ENCODE measurements around the gene COBL.

DNA sequence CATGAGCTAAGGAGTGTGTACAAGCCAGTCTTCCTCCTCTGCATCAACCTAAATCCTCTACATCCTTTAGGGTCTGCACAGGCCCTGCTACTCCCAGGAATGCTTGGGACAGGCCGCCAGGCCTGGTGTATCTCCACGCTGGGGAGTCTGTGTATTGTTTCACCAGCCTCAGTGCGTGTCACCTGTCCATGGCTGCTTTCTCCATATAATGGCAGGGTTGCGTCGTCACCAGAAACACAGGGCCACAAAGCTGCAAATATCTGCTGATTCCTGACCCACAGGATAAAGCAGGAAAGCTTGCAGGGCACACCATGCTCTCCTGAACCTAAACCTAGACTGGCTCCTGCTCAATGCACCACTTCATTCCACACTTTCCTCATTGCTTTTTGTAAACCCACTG lies 45.6 kb downstream of the COBL start:
- TF ChIP-seq, protein P1, sequence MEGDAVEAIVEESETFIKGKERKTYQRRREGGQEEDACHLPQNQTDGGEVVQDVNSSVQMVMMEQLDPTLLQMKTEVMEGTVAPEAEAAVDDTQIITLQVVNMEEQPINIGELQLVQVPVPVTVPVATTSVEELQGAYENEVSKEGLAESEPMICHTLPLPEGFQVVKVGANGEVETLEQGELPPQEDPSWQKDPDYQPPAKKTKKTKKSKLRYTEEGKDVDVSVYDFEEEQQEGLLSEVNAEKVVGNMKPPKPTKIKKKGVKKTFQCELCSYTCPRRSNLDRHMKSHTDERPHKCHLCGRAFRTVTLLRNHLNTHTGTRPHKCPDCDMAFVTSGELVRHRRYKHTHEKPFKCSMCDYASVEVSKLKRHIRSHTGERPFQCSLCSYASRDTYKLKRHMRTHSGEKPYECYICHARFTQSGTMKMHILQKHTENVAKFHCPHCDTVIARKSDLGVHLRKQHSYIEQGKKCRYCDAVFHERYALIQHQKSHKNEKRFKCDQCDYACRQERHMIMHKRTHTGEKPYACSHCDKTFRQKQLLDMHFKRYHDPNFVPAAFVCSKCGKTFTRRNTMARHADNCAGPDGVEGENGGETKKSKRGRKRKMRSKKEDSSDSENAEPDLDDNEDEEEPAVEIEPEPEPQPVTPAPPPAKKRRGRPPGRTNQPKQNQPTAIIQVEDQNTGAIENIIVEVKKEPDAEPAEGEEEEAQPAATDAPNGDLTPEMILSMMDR (IDR thresholded peaks at IDR 0.05) = no peak
- TF ChIP-seq POLR2AphosphoS5 (IDR thresholded peaks at IDR 0.05) (no peak), POLR2A (IDR thresholded peaks at IDR 0.05) (no peak)

Data from transverse colon (tissue), 4 donors.